Body of pancreas (tissue), 2 donors: ENCODE results near the gene PARM1. TPM values are rescaled to one million over a fixed set of nuclear protein-coding genes. Genes with fewer than 3 reads are reported as not detected.

Source experiments
- total RNA-seq, 2 donors: library from RNA; depleted of rRNA; stranded (reverse); fragments of >200 nt; gene quantifications; one replicate each; pipeline ENCODE4 v1.1.0, GENCODE V29; 2016

The PARM1 gene
- total RNA-seq, 2 donors from 2014 or later: 21.0 to 28.7 TPM

Other genes with a start within 250 kb of the PARM1 start
- 1 to 10 TPM; 1.8 to 3.6 TPM for gene BTC, start 138.6 kb upstream of the PARM1 start, total RNA-seq